GM21737 (cell line): ENCODE measurements around the gene ATP6V0A1.
"Not testable (repeated sequence)": the region's sequence is repeated elsewhere in the genome, so short reads cannot be mapped to it uniquely, and the experiment has no call there.

Experiments used
- ATAC-seq: cut with Tn5 transposase; IDR thresholded peaks from one replicate; pipeline ENCODE4 v1.9.1; 2021; ENCODE audit warnings: mild to moderate bottlenecking, moderate library complexity; ENCODE audit not compliant: unreplicated experiment

ATP6V0A1 gene

DNA sequence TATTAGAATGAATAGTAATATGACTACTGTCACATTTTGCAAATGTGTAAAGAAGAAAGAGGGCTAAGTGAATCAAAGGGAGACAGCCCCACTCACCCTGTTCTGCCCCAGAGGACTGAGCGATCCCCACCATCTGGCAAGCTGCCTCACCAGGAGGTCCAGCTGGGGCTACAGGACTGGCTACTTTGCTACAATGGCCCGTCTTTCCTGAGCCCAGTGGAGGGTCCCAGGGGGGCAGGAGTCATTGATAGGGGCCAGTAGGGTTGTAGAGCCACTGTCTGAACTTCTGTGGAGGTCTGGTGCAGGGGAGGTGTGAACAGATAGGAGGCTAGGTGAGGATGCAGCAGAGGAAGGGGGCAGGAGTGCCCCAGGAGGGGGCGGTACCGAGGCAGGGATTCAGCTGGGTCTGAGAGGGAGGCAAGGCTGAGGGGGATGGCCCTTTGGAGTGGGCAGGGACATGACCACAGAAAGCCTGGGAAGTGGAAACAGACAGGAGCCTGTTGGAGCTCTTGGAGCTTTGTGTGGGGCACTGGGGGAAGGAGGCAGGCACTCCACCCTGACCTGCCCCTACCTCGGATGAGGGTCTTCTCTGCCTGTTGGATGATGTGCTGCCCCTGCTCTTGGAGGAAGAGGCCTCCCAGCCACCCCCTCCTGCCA lies 97.4 kb downstream of the ATP6V0A1 start:
- ATAC-seq = not testable (repeated sequence)

DNA sequence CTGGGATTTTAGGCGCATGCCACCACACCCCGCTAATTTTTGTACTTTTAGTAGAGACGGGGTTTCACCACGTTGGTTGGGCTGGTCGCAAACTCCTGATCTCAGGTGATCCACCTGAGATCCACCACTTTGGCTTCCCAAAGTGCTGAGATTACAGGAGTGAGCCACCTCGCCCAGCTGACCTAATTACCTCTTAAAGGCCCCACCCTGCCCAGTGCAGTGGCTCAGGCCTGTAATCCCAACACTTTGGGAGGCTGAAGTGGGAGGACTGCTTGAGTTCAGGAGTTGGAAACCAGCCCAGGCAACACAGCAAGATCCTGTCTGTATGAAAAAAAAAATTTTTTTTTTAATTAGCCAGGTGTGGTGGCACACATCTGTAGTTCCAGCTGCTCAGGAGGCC lies 100.4 kb downstream of the ATP6V0A1 start:
- ATAC-seq = no peak

DNA sequence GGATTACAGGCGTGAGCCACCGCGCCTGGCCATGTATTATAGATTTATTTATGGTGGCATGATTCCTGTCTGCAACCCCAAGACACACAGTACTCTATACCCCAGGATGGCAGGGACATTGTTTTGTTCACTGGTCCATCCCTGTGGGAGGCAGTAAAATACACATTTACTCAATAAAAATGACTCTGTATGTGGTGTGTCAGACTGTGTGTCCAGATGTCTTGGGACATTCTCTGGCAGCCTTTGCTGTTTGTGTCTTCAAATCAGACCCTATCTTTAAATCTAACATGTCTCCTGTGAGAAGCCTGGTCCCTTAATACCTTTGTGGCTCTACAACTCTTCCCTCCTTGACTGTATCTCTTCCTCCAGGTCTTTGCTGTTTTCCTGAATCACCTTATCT lies 101.6 kb downstream of the ATP6V0A1 start:
- ATAC-seq = no peak

DNA sequence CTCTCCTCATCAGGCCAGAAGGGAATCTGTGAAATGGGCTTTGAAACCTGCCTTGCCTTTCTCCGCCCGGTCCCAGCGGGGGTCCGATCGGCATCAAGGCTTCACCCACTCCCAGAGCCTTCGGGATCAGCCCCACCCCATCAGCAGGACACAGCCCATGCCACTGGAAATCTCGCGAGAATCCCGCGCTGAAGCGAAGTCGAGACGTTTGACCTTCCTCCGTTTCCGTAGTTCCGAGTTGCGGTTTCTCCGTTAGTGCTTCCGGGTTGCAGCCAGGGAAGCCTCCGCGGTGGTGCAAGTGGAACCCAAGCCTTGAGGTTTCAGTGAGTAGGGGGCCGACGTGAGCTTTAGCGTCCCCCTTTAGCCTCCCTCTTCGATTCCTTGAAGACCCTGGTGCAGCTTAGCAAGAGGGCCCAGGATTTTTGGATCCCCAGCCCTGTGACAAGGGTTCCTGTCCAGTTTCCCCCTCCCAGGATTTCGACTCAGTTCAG lies 103.3 kb downstream of the ATP6V0A1 start, which contains the start of gene COASY:
Gene COASY (plus strand): TSS at position 252 of the 491 bp plus-strand sequence. CDS start 475 bp downstream, outside the sequence.
- no peak for ATAC-seq

DNA sequence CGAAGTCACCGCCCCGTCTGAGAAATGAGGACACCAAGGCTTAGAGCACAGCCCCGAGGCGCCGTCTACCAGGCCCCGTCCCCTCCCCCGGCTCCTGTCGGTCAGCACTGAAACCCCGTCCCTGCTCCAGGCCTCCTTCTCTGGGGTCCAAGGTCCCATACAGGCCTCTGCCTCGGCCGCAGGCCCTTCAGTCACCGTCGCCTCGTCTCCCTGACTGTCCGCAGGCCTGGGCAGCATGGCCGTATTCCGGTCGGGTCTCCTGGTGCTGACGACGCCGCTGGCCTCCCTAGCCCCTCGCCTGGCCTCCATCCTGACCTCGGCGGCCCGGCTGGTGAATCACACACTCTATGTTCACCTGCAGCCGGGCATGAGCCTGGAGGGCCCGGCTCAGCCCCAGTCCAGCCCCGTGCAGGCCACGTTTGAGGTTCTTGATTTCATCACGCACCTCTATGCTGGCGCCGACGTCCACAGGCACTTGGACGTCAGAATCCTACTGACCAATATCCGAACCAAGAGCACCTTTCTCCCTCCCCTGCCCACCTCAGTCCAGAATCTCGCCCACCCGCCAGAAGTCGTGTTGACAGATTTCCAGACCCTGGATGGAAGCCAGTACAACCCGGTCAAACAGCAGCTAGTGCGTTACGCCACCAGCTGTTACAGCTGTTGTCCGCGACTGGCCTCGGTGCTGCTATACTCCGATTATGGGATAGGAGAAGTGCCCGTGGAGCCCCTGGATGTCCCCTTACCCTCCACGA lies 103.9 kb downstream of the ATP6V0A1 start:
- ATAC-seq = no peak

DNA sequence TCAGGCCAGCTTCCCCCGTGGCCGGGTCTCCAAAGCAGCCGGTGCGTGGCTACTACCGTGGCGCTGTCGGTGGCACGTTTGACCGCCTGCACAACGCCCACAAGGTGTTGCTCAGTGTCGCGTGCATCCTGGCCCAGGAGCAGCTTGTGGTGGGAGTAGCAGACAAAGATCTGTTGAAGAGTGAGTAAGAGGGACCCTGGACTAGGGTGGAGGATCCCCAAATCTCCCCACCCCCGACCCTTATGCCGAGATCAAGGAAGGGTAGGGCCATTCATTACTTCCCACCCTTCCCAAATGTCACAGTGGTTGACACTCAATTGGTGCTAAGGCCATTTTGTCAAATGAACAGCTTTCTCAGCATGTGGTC lies 104.4 kb downstream of the ATP6V0A1 start:
- no peak for ATAC-seq

DNA sequence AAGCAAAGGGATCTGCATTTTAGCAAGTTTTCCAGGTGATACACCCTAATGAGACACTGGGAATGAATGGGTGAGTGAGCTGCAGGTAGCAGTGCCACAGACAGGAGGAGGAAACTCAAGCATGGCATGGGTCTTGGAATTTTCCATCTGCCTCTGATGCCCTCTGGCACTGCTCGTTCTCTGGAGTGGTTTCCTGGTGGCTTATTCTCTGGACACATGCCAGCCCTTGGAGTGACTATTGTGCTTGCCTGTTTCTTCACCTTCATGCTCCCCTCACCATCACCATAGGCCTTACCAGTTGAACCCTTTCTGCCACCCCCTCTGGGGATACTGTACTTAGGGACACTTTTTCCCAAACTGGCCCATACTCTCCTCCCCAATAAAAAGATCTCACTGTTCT lies 104.9 kb downstream of the ATP6V0A1 start:
- no peak for ATAC-seq

DNA sequence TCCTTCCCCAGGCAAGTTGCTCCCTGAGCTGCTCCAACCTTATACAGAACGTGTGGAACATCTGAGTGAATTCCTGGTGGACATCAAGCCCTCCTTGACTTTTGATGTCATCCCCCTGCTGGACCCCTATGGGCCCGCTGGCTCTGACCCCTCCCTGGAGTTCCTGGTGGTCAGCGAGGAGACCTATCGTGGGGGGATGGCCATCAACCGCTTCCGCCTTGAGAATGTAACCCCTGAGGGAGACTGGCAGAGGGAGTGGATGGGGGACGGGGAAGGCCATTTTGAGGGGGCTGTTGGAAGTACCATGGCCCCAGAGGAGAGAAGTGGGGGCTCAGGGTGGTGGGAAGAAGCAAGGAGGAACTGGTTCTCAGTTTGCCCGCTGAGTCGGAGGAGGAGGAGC lies 105.3 kb downstream of the ATP6V0A1 start:
- no peak for ATAC-seq

DNA sequence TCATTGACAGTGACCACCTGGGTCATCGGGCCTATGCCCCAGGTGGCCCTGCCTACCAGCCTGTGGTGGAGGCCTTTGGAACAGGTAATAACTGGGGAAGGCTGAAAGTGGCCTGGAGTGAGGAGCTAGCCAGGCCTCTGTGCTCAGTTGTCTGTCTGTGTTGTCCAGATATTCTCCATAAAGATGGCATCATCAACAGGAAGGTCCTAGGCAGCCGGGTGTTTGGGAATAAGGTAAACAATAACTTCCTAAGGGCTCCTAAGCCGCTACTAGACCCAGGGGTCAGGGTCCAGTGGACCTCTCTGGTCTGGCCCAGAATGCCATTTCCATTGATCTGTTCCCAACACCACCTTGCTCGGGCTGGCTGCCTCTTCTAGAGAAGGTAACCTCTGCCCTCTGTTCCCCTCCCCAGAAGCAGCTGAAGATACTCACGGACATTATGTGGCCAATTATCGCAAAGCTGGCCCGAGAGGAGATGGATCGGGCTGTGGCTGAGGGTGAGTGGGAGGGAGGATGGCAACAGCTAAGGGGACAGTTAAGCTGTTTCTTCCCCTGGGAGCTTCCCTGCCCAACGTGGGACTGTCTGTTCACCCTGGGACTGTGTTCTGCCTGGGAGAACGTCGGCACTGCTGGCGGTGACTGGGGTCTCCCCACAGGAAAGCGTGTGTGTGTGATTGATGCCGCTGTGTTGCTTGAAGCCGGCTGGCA lies 106.3 kb downstream of the ATP6V0A1 start:
- no peak for ATAC-seq

DNA sequence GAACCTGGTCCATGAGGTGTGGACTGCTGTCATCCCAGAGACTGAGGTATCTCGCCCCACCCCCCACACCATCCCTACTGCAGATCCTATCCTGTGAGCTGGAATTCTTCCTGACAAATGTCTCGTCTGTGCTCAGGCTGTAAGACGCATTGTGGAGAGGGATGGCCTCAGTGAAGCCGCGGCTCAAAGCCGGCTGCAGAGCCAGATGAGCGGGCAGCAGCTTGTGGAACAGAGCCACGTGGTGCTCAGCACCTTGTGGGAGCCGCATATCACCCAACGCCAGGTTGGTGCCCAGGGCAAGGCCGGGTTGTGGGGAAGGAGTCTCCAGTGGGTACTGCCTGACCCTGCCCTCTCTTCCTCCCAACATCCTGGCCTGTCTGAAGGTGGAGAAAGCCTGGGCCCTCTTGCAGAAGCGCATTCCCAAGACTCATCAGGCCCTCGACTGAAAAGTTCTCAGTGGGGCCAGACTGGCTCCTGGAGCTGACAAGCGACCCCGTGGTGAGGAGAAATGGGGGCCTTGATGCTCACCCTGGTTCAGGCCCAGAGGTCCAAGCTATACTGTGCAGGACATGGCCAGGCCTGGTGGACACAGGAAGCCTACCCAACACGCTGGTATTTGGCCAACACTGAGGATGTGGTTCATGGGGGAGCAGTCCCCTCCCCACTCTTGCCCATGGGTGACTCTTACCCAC lies 107.0 kb downstream of the ATP6V0A1 start:
- no peak for ATAC-seq

DNA sequence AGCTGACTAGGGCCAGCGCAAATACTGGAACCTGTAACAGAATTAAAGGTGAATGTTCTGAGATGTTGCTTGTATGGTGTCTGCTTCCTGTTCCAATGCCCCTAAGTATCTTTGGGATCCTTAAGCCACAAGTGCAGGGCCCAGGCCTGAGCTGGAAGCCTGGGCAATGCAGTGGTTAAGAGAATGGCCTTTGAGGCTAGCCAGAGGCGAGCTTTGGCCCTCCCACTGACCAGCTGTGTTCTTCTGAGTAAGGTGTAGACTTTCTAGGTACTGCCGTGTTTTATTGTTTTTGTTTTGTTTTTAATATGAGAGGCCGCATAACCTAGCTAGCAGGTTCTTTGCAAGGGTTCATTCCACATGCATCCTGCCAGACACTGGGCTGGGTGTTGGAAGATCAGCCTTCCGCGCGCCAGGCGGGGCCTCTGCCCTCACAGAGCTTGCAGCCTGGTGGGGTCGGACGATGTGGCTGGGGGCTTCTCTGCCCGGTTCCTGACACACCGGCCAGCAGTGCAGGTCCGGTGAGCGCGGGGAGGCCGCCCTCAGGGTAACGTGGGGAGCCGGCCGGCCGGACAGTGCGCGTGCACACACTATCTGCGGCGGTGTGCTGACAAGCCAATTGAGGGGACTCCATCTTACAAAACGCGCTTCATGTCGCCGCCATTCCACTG lies 107.7 kb downstream of the ATP6V0A1 start:
- ATAC-seq = no peak

DNA sequence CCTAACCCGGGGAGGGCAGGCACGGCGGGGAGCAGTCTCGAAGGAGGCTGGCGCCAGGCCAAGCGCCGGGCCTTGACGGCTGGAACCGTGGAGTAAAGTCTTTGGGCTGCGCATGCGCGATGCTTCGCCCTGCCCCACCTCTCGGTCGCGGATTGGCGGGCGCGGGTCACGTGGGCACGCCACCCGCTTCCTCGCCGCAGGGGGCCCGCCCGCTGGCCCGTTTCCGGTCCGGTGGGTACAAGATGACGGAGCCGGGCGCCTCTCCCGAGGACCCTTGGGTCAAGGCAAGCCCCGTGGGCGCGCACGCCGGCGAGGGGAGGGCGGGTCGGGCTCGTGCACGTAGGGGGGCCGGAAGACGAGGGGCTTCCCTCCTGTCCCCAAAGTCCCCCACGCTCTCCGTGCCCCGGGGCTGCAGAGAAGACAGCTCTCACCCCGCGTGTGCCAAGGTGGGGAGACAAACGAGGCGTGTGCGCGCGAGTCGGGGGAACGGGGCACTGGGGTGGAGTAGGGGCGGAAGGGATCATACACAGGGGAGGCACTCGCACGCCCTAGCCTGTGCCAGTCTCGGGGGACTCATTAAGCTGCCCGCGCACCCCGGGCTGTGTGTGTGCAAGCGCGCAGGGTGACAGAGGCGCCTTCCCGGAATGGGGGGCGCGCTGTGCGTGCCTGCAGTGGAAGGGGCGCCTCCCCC lies 108.3 kb downstream of the ATP6V0A1 start, which contains the start of gene MLX:
Gene MLX (plus strand): TSS at position 218 of the 691 bp plus-strand sequence. CDS start 25 bp downstream, at position 243.
- ATAC-seq = peak; percentile 33

DNA sequence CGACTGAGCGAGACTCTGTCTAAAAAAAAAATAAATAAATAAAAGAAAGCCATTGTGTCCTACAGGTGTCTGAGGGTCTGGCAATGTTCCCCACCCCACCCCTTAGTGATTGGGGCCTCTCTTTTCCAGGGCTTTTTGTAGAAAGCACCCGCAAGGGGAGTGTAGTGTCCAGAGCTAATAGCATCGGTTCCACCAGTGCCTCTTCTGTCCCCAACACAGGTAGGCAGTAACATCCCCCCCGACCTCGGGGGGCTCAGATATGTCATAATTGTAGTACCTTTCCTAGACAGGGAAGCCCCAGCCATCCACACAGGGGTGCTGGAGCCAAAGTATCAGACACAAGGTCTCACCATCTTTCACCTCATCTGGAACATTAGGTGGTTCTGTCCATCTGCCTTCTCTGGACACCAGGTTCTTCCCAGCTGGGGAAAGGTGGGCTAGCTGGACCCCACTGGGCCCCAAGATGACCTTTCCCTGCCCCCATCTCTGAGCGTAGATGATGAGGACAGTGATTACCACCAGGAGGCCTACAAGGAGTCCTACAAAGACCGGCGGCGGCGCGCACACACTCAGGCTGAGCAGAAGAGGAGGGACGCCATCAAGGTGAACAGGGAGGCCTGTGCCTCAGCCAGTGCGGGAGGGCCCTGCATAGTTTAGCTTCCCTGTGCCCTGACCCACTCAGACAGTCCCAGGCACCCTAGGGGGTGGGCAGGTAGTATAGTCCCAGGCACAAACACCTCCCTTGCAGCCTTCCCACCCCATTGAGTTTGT lies 109.8 kb downstream of the ATP6V0A1 start:
- no peak for ATAC-seq

DNA sequence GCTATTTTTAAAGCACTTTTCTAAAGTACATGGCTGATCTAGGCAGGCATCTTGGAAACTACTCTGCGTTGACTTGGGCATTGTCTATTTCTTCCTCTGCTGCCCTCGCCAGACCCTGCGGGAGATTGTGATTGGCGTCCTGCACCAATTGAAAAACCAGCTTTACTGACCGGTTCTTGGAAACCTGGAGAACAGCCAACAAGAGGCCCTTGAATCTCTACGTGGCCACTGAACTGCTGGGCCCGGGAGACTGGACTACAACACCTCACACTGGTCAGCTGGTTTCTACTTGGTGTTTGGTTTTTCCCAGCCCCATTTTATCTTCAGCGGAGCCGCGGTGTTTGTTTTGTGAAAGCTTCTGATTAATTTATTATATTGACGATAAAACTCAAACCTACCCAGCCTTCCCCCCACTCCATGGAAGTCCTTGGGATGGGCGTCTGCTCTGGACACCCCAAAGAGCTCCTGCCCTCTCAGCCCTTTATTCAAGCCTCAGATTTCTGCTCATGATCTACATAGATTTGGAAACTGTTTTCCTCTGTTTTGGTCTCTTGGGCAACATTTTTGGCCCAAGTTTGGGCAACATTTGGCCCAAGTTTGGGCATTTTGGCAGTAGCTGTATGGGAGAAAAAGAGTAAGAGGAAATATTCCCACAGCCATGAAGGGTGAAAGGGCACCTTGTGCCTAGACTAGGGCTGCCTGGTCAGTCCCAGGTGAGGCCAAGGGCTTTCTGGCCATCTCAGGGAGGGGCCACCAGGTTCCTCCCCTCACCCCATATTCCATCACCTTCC lies 113.0 kb downstream of the ATP6V0A1 start:
- ATAC-seq = no peak
